Measurements from ENCODE around the gene NPLOC4.

GRCh38 chr17:81518785-81519283 is 118.1 kb downstream of the NPLOC4 start:
- TF ChIP-seq CTCF (IDR thresholded peaks at IDR 0.05; ENCODE audit: borderline replicate concordance, extremely low read depth, low read length, poor library complexity, severe bottlenecking): no peak
- no peak for TF ChIP-seq EZH2 (IDR thresholded peaks at IDR 0.05; ENCODE audit: borderline replicate concordance, low read depth, low read length, severe bottlenecking)

Measured in DND-41 (cell line).